Hematopoietic multipotent progenitor cell treated with erythropoietin and hydrocortisone succinate and interleukin-3 and kit ligand, for 4 days (in vitro differentiated cells): ENCODE results near the gene ATXN7L1.
"Not testable (repeated sequence)": the region's sequence is repeated elsewhere in the genome, so short reads cannot be mapped to it uniquely, and the experiment has no call there.

Experiments used
- DNase-seq: peaks from one replicate; pipeline ENCODE4 v3.0.0-alpha.2; 2015

The ATXN7L1 gene

DNA sequence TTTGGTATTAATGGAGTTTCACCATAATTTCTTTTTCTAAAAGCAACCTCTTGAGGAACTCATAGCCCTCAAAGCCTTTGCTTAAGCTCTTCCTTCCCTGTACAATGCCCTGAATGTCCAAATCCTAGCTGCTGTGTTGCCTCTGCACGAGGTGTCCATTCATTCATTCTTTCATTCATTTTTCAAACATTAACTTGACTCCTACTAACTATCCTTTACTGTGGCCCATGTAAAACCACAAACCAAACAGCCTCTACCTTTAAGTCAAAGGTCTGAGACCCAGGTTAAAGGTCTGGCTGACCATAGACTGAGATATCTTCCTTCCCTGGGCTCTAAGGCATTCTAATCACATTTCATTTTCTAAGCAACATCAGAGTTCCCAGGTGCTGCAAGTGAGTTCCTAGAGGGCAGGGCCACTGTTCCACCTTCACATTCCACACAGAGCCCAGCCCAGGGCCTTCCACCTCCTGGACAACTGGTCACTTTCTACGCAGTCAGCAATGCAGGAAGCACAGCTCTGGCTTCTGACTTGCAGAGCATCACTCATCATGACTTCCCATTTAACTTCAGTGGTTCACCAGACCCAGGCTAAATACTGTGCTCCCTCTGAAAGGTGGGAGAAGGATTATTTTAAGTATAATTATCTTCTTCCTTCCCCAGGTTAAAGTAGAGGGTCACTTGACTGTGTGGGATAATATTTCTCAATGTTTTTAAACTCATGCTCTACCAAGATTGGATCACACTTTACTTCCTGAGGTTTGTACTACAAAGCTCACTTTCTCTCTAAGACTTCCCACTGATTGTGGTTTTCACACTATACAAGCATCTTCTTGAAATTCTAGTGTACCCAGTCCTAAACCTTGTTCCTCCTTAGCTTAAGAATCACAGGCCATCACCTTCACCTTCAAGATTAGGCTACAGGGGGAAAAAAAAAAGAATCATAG, 19.1 kb downstream of the ATXN7L1 start:
- DNase-seq, result no peak

DNA sequence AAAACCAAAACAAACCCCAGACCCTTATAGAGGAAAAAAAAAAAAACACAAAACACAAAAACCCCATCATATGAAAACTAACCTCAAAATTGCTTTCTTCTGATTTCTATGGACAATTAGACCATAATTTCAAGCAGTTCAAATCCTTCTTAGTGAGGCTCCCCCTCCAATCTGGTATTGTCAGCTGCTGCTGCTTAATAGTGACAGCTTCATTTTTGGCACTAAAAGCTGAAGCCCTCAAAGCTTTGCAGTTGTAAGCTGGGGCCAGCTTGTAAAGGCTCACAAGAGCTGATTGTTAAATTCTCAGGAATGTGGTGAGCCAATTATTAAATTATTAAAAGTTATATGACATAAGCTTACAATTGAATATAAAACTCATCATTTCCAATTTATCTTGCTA, 21.9 kb downstream of the ATXN7L1 start:
- no peak for DNase-seq

DNA sequence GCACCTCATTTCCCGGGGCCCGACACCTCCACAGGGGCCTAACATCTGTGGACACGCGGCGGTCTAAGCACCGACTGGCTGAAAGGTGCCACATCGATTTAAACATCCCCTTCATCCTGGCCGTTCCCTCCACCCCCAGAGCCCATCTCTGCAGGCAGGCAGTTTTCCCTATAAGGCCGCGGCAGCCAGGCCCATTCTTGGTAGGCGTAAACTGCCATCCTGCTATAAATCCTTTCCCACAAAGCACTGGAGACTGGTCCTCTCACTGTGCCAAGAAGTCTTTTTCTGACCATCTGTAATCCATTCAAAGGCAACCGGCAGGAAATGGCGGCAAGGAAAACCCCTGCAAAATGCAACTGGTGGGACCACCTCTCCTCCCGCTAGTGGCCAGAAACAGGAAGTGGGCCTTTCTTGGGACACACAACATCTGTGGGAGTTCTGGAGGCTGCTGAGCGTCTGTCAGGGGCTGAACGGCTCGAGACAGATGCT, 22.4 kb downstream of the ATXN7L1 start:
- DNase-seq, result no peak

DNA sequence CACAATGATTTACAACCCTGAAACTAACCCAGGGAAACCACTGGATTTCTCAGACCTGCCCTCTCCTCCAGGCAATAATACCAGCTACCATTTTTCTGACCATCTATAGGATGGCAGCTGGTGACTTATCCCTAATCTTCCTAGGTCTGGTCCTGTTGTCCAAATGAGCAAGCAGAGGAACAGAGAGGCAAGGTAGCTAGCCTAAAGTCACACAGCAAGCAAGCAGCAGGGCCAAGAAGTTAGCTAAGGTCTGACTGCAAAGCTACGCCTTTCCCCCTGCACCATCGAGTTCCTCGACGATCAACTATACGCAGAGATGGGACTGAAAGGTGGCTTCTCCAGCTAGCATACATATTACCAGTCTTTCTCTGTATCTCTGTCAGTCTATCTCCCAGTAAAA, 25.3 kb downstream of the ATXN7L1 start:
- no peak for DNase-seq

DNA sequence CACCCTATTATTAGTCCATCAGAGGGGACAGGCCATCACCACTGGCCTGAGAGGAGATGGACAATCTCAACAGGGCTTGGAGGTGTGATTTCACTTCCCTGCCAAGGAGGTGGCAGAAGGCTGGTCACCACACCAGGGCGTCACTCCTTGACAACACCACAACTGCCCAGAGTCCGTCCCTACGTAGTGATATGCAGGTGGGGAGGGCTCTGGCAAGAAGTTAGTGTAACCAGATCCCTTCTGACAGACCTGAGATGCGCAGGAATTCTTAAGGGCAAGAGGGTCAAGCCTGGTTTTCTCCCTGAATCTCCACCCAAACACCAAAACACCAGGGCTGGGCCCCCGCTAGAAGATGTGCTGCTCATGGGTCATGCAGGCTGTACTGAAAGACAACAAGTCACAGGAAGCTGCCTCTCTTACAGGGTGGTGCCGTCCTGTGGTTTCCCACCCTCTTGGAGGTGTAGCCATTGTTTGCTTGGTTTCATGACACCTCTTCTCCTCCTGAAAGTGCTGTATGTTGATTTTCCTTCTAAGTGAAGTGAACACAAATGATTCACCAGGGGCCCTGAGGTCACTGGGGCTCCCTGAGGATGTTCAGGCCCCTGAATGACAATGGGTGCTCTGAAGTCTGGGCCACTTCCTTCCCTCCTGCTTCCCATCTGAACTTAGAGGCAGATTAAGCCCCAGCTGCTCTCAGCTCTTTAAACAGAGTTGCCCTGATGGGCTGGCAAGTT, 27.1 kb downstream of the ATXN7L1 start:
- DNase-seq, result no peak

DNA sequence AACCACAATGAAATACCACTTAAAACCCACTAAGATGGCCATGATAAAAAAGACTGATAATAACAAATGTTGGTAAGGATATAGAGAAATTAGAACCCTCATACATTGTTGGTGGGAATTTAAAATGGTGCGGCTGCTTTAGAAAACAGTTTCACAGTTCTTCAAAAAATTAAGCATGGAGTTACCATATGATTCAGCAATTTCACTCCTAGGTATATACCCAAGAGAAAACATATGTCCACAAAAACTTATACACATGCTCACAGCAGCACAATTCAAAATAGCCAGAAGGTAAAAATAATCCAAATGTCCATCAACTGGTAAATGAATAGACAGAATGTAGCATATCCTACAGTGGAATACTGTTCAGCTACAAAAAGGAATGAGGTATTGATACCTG, 30.0 kb downstream of the ATXN7L1 start:
- DNase-seq, result no peak

DNA sequence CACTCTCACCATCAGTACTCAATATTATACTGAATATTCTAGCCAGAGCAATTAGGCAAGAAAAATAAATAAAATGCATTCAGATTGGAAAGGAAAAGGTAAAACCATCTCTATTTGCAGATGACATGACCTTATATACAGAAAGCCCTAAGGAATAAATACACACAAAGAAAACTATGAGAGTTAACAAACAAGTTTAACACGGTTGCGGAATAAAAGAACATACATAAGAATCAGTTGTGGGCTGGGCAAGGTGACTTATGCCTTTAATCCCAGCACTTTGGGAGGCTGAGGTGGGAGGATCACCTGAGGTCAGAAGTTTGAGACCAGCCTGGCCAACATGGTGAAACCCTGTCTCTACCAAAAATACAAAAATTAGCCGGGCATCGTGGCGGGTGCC, 31.7 kb downstream of the ATXN7L1 start:
- DNase-seq, result not testable (repeated sequence)

DNA sequence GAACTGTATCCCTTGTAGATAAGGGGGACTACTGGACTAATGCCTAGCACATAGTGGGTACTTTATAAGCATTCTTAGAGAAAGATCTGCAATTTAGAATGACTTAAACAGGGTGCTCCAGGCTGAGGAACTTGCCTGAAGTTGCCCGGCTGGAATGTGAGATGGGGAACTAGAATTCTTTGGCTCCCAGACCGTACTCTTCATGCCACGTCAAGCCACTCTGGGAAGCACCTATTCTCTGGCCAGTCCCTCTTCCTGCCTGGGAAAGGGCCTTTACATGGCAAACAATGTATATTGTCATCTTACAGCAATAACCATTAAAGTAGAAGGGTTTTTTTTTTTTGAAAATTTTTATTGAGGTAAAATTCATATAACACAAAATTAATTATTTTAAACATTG, 34.5 kb downstream of the ATXN7L1 start:
- no peak for DNase-seq

DNA sequence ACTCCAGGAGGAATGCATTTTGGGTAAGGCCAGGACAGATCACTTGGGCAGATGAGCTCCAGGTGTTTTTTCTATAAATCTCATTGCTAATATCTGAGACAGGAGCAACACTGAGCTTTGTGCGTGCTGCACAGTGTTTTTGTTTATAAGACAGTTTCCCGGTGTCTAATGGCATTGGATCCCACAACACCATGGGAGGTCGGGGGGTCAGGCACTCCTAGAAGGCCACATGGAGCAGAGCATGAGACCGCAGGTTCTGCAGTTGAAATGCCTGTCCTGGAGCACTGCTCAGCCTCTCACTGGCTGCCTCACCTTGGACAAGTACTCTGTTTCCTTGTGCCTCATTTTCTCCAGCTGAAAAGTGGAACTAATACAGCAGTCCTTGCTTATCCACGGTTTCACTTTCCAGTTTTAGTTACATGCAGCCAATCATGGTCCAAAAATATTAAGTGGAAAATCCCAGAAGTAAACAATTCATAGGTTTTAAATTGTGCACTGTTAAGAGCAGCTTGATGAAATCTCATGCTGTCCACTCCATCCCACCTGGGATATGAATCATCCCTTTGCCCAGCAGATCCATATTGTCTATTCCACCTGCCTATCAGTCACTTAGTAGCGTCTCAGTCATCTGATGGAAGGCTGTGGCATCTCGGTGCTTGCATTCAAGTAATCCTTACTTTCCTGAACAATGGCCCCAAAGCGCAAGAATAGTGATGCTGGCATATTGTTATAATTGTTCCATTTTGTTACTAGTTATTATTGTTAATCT, 35.2 kb downstream of the ATXN7L1 start:
- no peak for DNase-seq

DNA sequence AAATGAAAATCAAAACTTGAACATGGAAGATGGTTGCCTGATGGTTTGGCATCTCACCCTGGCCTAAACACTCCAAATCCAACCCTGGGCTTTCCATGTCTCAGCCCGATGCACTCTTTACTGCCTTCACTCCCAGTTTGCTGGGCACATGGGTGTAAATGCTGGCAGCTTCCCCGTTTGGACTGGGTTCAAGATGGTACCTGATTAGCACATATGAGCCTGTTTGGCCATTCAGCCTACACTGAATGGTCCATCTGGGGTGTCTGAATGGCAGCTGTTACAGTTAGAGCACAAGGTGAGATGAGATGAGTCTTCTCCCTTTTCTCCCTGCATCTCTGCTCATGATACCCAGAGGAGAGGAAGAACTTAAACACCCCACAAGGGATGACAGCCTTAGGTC, 37.1 kb downstream of the ATXN7L1 start:
- DNase-seq, result no peak

DNA sequence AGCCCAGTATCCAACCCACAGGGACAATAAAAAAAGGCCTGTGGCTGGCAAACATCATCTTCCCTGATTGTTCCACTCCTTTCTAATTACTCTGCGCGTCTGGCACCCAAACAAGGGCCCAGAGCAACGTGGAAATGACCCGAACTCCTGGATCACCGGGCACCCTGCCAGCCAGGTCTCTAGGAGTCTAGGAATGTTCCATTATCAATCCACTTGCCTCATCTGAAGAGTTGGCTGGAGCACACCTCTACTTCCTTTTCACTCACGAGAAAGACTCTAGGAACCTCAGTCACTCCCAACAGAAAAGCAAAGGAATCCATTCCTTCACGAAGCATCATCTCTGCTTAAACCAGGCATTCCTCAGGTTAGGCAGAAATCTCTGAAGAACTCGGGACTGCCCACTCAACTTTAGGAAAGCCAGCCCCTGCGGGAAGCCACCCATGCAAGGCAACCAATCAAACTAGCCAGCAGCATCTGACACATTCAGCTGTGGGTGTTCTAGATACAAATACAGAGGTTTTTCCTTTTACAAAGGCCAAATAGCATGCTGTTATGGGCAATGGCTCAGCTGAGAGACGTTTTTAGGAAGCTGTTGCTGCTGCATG, 37.7 kb downstream of the ATXN7L1 start:
- DNase-seq, result no peak

DNA sequence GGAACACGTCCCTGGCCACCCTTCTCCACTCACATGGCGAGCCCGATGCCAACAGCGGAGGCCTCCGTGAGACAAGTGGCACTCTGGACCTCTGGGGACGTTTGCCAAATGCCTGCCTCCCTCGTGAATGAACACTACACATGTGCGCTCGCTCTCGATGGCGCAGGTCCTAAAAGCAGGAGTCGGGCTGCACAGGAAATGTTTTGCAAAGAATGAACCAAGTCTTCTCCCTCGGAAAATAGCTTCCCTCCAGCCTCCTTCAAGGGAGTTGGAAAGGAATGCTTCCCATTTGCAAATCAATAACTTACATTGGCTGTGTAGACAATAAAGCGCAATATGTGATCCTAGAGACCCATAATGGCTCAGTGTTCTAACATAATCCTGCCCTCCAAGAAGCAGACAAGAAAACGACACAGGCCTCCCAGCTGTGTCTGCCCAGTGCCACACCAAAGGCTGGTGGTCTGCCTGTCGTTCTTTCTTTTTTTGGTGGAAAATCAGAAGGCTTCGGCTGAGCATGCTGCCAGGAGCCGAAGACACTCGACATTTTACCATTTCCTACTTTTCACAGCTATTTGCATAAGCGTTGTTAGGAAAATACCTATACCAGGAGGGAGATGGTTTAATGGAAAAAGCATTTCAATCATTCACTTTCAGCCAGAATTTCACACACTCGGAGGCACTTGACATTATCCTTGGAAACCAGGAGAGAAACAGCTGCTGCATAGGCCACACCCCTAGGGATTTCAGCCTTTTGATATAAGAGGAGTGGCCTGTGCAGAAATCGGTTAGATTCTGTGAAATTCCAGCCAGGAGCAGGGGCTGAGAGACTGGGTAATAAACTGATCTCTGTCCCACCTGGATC, 38.4 kb downstream of the ATXN7L1 start:
- DNase-seq, result no peak

DNA sequence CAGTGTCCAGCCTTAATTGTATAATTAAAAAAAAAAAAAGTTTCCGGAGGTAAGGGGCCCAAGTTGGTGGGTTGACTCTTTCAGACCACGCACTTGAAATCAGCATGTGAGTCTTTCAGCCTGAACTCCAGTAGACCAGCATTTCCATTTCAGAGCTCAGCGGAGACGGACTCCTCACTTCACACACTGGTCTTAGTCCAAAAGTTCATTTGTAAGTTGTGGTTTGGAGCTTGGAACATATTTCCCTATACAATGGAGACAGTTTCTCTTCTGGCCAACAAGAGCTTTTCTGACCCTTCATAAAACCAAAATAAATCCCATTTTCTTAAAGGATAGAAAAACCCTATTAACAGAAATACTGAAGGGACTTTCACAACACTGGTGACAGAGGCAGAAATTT, 41.0 kb downstream of the ATXN7L1 start:
- no peak for DNase-seq

DNA sequence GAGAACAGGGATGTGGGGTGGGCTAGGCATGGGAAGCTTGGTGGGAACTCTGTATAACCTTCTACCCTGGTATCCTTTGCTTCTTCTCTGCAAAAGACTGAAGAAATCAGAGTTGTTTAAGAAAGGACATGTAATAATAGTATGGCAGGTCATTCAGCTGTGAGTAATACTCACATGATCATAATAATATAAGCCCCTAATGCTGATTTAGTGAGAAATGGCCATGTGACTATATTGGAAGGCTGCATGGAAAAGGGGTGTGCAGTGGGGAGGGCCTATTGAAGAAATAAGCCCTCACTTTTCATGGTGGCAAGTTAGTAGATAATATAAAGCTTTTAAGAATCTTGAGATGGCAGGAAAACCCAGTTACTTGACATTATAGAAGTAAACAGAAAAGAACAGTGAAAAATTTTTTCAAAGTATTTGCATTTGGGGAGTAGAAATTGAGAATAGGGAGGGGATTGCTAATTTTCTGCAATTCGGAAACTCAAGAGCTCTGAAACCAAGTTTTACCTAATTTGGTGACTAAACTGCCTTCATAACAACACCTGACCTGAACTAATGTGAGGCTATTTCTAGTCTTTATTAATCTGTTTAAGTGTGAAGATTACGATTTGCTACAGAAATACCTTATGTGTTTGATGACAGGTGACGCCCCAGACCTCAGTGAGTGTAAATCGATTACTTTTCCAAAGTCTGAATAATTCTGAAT, 44.4 kb downstream of the ATXN7L1 start:
- DNase-seq, result no peak

DNA sequence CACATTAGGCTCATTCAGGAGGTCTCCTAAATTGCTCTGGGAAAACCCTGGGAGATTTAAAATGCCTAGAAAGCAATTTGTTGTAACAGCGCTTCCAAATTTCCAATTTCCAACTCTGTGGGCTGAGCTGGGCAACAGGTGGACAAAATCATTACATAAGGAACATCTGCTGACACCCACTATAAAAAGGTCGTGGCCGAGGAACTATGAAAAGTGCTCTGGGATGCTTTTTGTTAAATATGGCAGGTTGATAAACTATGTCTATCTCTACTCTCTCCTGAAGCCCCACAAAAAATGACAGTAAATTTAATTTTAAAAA, 45.1 kb downstream of the ATXN7L1 start:
- no peak for DNase-seq

DNA sequence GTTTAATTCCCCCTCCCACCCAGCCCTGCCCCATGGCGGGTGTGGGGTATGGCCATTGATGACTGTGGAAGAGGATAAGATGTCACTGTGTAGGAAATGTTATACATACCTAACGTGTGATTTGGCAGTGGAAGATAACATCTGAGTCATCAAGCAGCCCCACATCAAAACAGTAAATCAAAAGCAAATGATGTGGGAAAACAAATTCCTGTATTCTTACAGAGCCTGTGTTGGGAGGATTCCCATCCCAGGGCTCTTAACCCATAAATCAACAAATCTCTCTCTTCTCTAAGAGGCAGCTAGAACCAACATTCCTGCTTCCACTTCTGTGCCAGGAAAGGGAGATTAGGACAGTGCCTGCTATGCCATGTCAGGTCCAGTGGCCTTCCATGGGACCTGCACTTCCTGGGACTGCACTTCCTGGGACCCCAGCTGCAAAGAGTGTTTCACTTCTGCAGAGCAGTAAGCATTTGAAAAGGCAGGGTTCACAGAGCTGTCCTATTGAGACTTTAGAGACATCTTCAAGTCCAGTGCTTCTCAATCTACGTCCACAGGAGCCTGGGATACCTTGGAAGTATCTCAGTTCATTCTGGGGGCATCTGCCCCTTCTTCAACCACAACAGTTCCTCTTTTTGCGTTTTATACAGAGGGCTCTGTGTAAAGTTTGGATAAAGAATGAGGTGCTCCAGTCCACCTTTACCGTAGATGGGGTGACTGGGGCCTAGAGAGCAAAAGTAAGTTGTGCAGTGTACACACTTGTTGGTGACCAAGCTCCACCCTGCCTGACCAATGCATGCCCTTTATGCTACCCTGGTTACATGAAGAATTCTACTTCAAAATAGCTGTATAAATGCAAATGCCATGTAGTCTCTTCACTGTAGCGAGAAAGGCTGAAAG, 45.7 kb downstream of the ATXN7L1 start:
- no peak for DNase-seq

DNA sequence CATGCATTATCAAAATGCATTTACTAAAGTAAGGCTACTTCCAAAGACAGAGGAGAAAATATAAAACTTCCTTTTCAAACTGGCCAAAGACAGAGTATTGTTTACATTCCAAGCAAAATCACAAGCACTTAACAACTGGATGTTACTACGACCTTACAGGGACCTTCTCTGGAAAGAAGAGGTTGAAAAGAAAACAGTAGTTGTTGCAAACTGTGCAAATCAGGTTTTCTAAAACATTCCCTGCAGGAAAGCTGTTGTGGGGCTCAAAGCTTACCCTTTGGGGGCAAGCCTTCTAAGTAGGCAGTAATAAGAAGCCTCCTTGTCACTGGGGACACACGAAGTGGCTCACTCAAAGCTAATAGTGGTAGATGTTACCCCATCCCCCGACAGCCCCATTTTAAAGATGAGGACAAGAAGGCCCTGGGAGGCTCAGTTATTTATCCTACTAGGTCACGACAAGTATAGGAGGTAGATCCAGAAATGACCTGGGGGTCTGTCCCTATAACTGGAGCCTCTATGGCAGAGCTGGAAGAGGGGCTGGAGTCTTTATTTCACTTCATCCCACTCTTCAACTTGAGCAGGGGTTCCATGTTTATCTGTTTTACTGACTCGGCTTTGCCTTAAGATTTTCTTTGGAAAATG, 46.6 kb downstream of the ATXN7L1 start:
- no peak for DNase-seq

DNA sequence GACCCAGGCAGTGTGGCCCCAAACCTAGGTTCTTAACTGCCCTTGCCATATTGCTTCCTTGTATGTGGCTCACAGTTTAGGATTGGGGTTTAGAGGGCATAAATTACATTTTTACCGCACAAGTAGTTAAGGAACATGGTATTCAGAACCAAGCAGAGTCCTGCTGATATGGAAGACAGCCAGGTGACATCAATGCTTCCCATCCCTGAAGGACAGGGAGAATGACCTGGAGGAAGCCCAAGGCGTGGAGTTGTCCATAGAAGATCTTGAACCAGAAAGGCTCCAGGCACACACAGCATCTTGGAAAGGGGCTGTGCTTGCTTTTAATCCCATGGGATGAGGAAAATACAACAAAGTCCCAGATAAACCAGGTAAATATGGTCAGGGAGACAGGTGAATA, 48.3 kb downstream of the ATXN7L1 start:
- no peak for DNase-seq

DNA sequence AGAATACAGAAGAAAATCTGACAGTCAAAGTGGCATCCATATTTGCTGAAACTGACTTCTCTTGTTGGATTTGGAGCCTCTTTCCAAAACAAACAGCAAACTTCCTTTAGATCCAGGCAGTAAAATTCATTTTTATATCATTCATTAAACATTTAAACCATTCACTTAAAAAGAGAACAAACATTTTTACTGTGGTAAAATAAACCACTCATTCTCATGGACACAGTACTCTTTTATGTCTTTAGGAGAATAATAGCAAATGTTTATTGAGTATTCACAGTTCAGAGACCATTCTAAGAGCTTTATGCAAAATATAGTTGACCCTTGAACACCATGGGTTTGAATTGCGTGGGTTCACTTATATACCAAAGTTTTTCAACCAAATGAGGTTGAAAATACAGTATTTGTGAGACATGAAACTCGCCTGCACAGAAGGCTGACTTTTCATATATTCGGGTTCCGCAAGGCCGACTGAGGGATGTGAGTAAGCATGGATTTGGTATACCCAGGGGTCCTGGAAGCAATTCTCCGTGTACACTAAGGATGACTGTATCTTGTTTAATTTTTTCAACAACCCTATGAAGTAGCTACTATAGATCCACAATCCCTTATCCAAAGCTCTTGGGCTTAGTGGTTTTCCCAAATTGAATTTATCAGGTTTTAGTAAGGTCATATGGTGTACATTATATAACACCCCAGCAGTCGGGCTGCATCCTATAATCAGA, 49.1 kb downstream of the ATXN7L1 start:
- no peak for DNase-seq
